ENCODE data around the gene HSPA12B. TPM values are rescaled to one million over a fixed set of nuclear protein-coding genes. Genes with fewer than 3 reads are reported as not detected.
A peak's percentile ranks its signal among the peaks of the same experiment; 100 is the strongest.

HSPA12B gene
- total and polyA plus RNA-seq, 2 of the 8 experiments (the other 6 are each of a cell fraction or from before 2014, with no cell fraction given): 2.2 to 4.3 TPM

DNA sequence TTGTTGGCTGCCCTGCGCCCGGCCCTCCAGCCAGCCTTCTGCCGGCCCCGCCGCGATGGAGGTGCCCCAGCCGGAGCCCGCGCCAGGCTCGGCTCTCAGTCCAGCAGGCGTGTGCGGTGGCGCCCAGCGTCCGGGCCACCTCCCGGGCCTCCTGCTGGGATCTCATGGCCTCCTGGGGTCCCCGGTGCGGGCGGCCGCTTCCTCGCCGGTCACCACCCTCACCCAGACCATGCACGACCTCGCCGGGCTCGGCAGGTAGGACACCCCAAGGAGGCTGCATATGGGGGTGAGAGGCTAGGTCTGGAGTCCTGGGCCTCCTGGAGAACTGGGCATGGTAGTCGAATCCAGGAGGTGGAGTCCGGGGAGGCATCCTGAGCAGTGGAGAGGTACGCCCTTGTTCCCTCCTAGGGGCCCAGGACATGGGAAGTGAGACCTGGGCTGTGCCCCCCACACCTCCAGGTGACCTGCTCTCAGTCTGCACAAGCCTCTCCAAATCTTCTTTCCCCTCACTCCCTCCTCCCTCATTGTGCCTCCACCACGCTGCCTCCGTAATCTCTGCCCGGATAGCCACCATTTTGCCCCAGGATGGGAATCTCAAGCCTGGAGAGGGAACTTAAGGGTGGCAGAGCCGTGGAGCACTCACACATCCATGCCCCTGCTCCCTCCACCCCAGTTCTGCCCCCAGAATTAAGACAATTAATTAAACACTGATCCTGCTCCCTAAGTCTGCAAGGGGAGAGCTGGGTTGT is 64.2 kb downstream of the HSPA12B start:
- Histone ChIP-seq H2AFZ (ENCODE audit: low read length) (no peak overlapping the region), H3K27me3 (replicated peaks in 1 of 4; ENCODE audit: control insufficient read depth in 3 of 4, extremely low read depth in 1 of 4, insufficient read depth in 3 of 4, low read length in 3 of 4) (peaks cover 0 to 3% (median 0%) of the 10 kb centered on the region in 4 experiments; a peak in 1 of 7 replicates), H3K23me2 (ENCODE audit: low read depth, low read length) (peaks cover 9% of the 10 kb centered on the region; the same call in 1 of the 2 replicates), H4K8ac (ENCODE audit: extremely low read depth, insufficient read depth, low read length) (peak overlapping the region; percentile 32; the same call in 1 of the 2 replicates), H2BK120ac (replicated peaks; ENCODE audit: low read depth, low read length) (no peak overlapping the region), H2AK5ac (ENCODE audit: low read depth, low read length) (no peak overlapping the region), H3K4me1 (replicated peaks in 1 of 4; ENCODE audit: control insufficient read depth in 3 of 4, insufficient read depth in 4 of 4, low read length in 3 of 4) (peaks cover 5 to 35% (median 28%) of the 10 kb centered on the region in 4 experiments), H4K20me1 (replicated peaks in 1 of 2; ENCODE audit: control insufficient read depth in 1 of 2, insufficient read depth in 2 of 2, low read length in 2 of 2) (peaks cover 3% of the 10 kb centered on the region in 2 experiments), H3K27ac (ENCODE audit: low read depth, low read length) (no peak overlapping the region; the same call in 1 of the 2 replicates), H2BK20ac (ENCODE audit: low read length) (0 out of 2 replicates have a peak overlapping the region, but pooled peaks have one; percentile 21), H3K79me2 (ENCODE audit: control insufficient read depth in 1 of 2, insufficient read depth in 2 of 2, low read length in 2 of 2) (no peaks in the 10 kb centered on the region; a peak in 1 of 4 replicates), H3K23ac (ENCODE audit: insufficient read length) (no peak overlapping the region), H3K4ac (replicated peaks; ENCODE audit: insufficient read length, low read depth, low read length) (peak overlapping the region; percentile 11), H3K18ac (ENCODE audit: extremely low read depth, low read length) (peak overlapping the region; percentile 68; the same call in 1 of the 2 replicates), H4K91ac (replicated peaks; ENCODE audit: insufficient read length, low read length) (peak overlapping the region; percentile 11), H2BK15ac (ENCODE audit: low read length) (no peak overlapping the region), H3K9me3 (ENCODE audit: insufficient read depth in 2 of 2, low read depth in 1 of 2, low read length in 1 of 2) (no peaks in the 10 kb centered on the region), H2BK5ac (ENCODE audit: low read depth, low read length) (no peak overlapping the region), H4K5ac (ENCODE audit: insufficient read length, low read depth, low read length) (peak overlapping the region; percentile 16), H3K4me3 (ENCODE audit: extremely low read depth in 1 of 4, insufficient read depth in 2 of 4, low read depth in 3 of 4, low read length in 4 of 4) (peak overlapping the region; percentile 30 to 85 (median 68)), H3K79me1 (ENCODE audit: low read depth, low read length) (no peaks in the 10 kb centered on the region; the same call in 1 of the 2 replicates), H3K4me2 (ENCODE audit: insufficient read depth in 1 of 2, low read depth in 2 of 2, low read length in 2 of 2) (peak overlapping the region; percentile 63 to 98), H3K36me3 (ENCODE audit: control insufficient read depth in 2 of 4, insufficient read depth in 4 of 4, low read length in 3 of 4) (peaks cover 4 to 5% (median 5%) of the 10 kb centered on the region in 4 experiments; a peak in 6 of 8 replicates), H3K56ac (replicated peaks; ENCODE audit: insufficient read length, low read depth, low read length) (no peak overlapping the region), H2BK12ac (ENCODE audit: low read depth, low read length) (peak overlapping the region; percentile 35; the same call in 1 of the 2 replicates), H3K14ac (ENCODE audit: insufficient read length) (no peak overlapping the region), H3K9ac (replicated peaks in 1 of 4; ENCODE audit: extremely low read depth in 1 of 4, low read depth in 3 of 4, low read length in 3 of 4) (no peak overlapping the region; a peak in 2 of 7 replicates)
- POLR2A ChIA-PET (ENCODE audit: partially characterized antibody): interaction anchor here (1.1 to 1.2 kb wide), 3 partner anchors 15 to 92 kb away, joined by 3 to 6 read pairs (median 4); partner anchors contain the start of genes PANK2 and SPEF1
- TF ChIP-seq SUZ12 (IDR thresholded peaks at IDR 0.05; ENCODE audit: low read length) (no peak), PHF8 (conservative IDR thresholded peaks at IDR 0.05; ENCODE audit: low read depth, low read length) (0 out of 2 replicates have a peak, but pooled peaks have one; percentile 16), KDM4A (IDR thresholded peaks at IDR 0.05; ENCODE audit: low read depth, low read length, severe bottlenecking) (peak; percentile 14)
- WGBS, 2 experiments (ENCODE audit: extremely low coverage in 1 of 2, insufficient coverage in 1 of 2, insufficient read length in 1 of 2, insufficient replicate concordance in 2 of 2, low coverage in 1 of 2, low lambda C conversion rate in 2 of 2, missing lambda C conversion rate in 1 of 2): 19% methylated on average over 24 of the region's 33 CpGs; no CpG with 5 or more reads in 1 of the 2 experiments
- FAIRE-seq (no peak), DNase-seq (ENCODE audit: low read depth in 1 of 2, low spot score in 2 of 2) (no peak)
- CTCF ChIA-PET (ENCODE audit: partially characterized antibody): interaction anchor here (0.6 to 2.6 kb wide), 3 partner anchors 21 to 743 kb away, joined by 3 to 16 read pairs (median 9); no protein-coding TSS in a partner anchor

Data from H1 (cell line).